GM12878 (cell line): ENCODE results near the gene LAT. TPM values are rescaled to one million over a fixed set of nuclear protein-coding genes. Genes with fewer than 3 reads are reported as not detected.

ENCODE experiments used
- ATAC-seq: fragments of 200-7000 bp; cut with Tn5 transposase; 3 replicates; pipeline ENCODE4 v1.9.1; 2020; ENCODE audit warnings: mild to moderate bottlenecking, moderate library complexity
- BruUV-seq: library from RNA; stranded (reverse); fragments of 400-500 nt; replicated peaks from 2 replicates; lab custom pipeline; 2021; lab: Mats Ljungman, UMichigan
- CTCF ChIA-PET: fragments of 300-600 bp; sonication (Branson Sonifier 250); formaldehyde crosslinking; extraction: SDS; loops from one replicate; lab custom pipeline; 2021; ENCODE audit warnings: inconsistent platforms; lab: Yijun Ruan, JAX
- POLR2A ChIA-PET: fragments of 350-600 bp; formaldehyde crosslinking; extraction: SDS; loops from one replicate; lab custom pipeline; 2021; ENCODE audit warnings: inconsistent platforms; lab: Charles Lee
- RAD21 ChIA-PET: fragments of 300-600 bp; sonication (Branson Sonifier 250); formaldehyde crosslinking; loops from one replicate; lab custom pipeline; 2023; ENCODE audit warnings: antibody characterized with exemption; ENCODE audit not compliant: unreplicated experiment; lab: Charles Lee
- SMC1A ChIA-PET: fragments of 300-600 bp; sonication (Branson Sonifier 250); formaldehyde crosslinking; loops from one replicate; lab custom pipeline; 2023; ENCODE audit not compliant: unreplicated experiment, uncharacterized antibody; lab: Charles Lee
- DNase-seq: peaks from one replicate; pipeline ENCODE4 v3.0.0-alpha.2; 2011; ENCODE audit warnings: low read depth, low spot score
- FAIRE-seq: peaks from 3 replicates; lab custom pipeline; 2011; peaks lifted over from hg19 to GRCh38; lab: Jason Lieb, UNC
- H2AFZ ChIP-seq: 2 replicates; pipeline ENCODE4 v1.6.0; 2011; ENCODE audit warnings: low read depth, low read length, control low read depth; ENCODE audit not compliant: control insufficient read depth
- H3K27ac ChIP-seq: 2 replicates; pipeline ENCODE4 v1.5.1; 2011; ENCODE audit warnings: control low read depth; ENCODE audit not compliant: control insufficient read depth, insufficient read depth
- H3K27me3 ChIP-seq, 2 experiments: replicated peaks in 1 of 2; 2 replicates each; pipeline versions ENCODE4 v1.6.0 to v1.6.1; 2011; ENCODE audit warnings: low read length in 1 of 2; ENCODE audit not compliant: control insufficient read depth in 2 of 2, insufficient read depth in 2 of 2
- H3K36me3 ChIP-seq, 2 experiments: 2 replicates each; pipeline ENCODE4 v1.5.1; 2011; ENCODE audit warnings: low read length in 1 of 2; ENCODE audit not compliant: control insufficient read depth in 2 of 2, insufficient read depth in 2 of 2
- H3K4me1 ChIP-seq: 2 replicates; pipeline ENCODE4 v1.6.1; 2011; ENCODE audit warnings: mild to moderate bottlenecking, low read length, moderate library complexity, mixed read lengths; ENCODE audit not compliant: control insufficient read depth, insufficient read depth
- H3K4me2 ChIP-seq: 2 replicates; pipeline ENCODE4 v1.6.0; 2011; ENCODE audit warnings: control low read depth; ENCODE audit not compliant: control insufficient read depth, insufficient read depth
- H3K4me3 ChIP-seq: fragments of 200-600 bp; sonication (generic); 2 replicates; pipeline ENCODE4 v1.5.1; 2016
- H3K79me2 ChIP-seq: 2 replicates; pipeline ENCODE4 v1.6.0; 2011; ENCODE audit warnings: low read length; ENCODE audit not compliant: control insufficient read depth, insufficient read depth
- H3K9ac ChIP-seq: 2 replicates; pipeline ENCODE4 v1.8.0; 2011; ENCODE audit warnings: low read length, control low read depth, mixed read lengths; ENCODE audit not compliant: control insufficient read depth, insufficient read depth
- H3K9me3 ChIP-seq: replicated peaks from 3 replicates; pipeline ENCODE4 v1.5.1; 2011; ENCODE audit warnings: mild to moderate bottlenecking, low read length; ENCODE audit not compliant: control insufficient read depth, insufficient read depth
- H4K20me1 ChIP-seq: 2 replicates; pipeline ENCODE4 v1.6.0; 2011; ENCODE audit not compliant: control insufficient read depth, insufficient read depth
- E4F1 ChIP-seq: fragments of 450-650 bp; IDR thresholded peaks from 2 replicates; pipeline ENCODE4 v1.6.1; 2018; ENCODE audit warnings: borderline replicate concordance, mild to moderate bottlenecking; ENCODE audit not compliant: partially characterized antibody
- IRF4 ChIP-seq: IDR thresholded peaks from 2 replicates; pipeline ENCODE4 v1.6.1; 2011; ENCODE audit warnings: low read depth, low read length
- LARP7 ChIP-seq: fragments of 450-650 bp; IDR thresholded peaks from 2 replicates; pipeline ENCODE4 v1.6.1; 2017; ENCODE audit warnings: mild to moderate bottlenecking
- MAX ChIP-seq: IDR thresholded peaks from 2 replicates; pipeline ENCODE4 v1.6.1; 2012; ENCODE audit warnings: low read depth, low read length, improper control_type of control experiment
- MYC ChIP-seq: IDR thresholded peaks from 2 replicates; pipeline ENCODE4 v1.6.1; 2011; ENCODE audit warnings: mild to moderate bottlenecking, low read length, moderate library complexity, inconsistent platforms; ENCODE audit not compliant: insufficient read depth, insufficient replicate concordance, insufficient read length, severe bottlenecking
- NFYB ChIP-seq: IDR thresholded peaks from 2 replicates; pipeline ENCODE4 v1.6.1; 2011; ENCODE audit warnings: low read depth, mild to moderate bottlenecking, low read length, improper control_type of control experiment, moderate library complexity; ENCODE audit not compliant: insufficient read depth
- NRF1 ChIP-seq: conservative IDR thresholded peaks from 2 replicates; pipeline ENCODE4 v1.6.1; 2011; ENCODE audit warnings: mild to moderate bottlenecking, low read depth, low read length, improper control_type of control experiment
- PML ChIP-seq: IDR thresholded peaks from 2 replicates; pipeline ENCODE4 v1.6.1; 2012; ENCODE audit warnings: low read length, inconsistent platforms
- RELB ChIP-seq: fragments of 450-650 bp; IDR thresholded peaks from 2 replicates; pipeline ENCODE4 v1.6.1; 2017; ENCODE audit warnings: low read depth, mild to moderate bottlenecking, moderate library complexity
- SREBF2 ChIP-seq: IDR thresholded peaks from 2 replicates; pipeline ENCODE4 v1.6.1; 2012; ENCODE audit warnings: mild to moderate bottlenecking, low read length
- STAT1 ChIP-seq: fragments of 450-650 bp; conservative IDR thresholded peaks from 2 replicates; pipeline ENCODE4 v1.6.1; 2014; ENCODE audit warnings: antibody characterized with exemption, mild to moderate bottlenecking
- USF2 ChIP-seq: IDR thresholded peaks from 2 replicates; pipeline ENCODE4 v1.6.1; 2011; ENCODE audit warnings: low read depth, low read length, improper control_type of control experiment, borderline replicate concordance
- ZBED1 ChIP-seq: IDR thresholded peaks from 2 replicates; pipeline ENCODE4 v1.6.1; 2016; ENCODE audit warnings: borderline replicate concordance
- ZNF592 ChIP-seq: fragments of 450-650 bp; IDR thresholded peaks from 2 replicates; pipeline ENCODE4 v1.6.1; 2017; ENCODE audit warnings: mild to moderate bottlenecking, moderate library complexity
- ZSCAN29 ChIP-seq: fragments of 450-650 bp; IDR thresholded peaks from 2 replicates; pipeline ENCODE4 v1.6.1; 2017; ENCODE audit warnings: mild to moderate bottlenecking, moderate library complexity
- WGBS: methylation state at CpG from one replicate; pipeline ENCODE4 v1.1.6; 2016; ENCODE audit warnings: low lambda C conversion rate; ENCODE audit not compliant: insufficient replicate concordance, insufficient coverage; ENCODE audit errors: missing lambda C conversion rate; 5-methylcytosine and 5-hydroxymethylcytosine counted together
- in situ Hi-C: fragments of 300-500 bp; cut with MboI; formaldehyde crosslinking; loops from 9 replicates; pipeline ENCODE4 v1.14.3; 2018; ENCODE audit warnings: mixed read lengths
- intact Hi-C: fragments of 100-400 bp; cut with micrococcal nuclease; formaldehyde crosslinking; loops from one replicate; pipeline ENCODE4 v1.14.2; 2022; ENCODE audit not compliant: unreplicated experiment
- polyA plus RNA-seq, 11 experiments: library from polyadenylated mRNA; depleted of rRNA in 4 of 11; unstranded in 6 of 11; stranded (reverse) in 5 of 11; fragments of >200 nt; fragmentation: Nextera tagmentation in 4 of 11; fragmentation: Illumina TruSeq in 1 of 11; extraction: Ambion mirVana in 4 of 11; extraction: Trizol in 1 of 11; gene quantifications; 1 replicate in 1 of 11; 2 replicates in 10 of 11; pipeline versions ENCODE4 v1.2.1 to v1.2.3, GENCODE V29; 2011 to 2016; ENCODE audit warnings: inconsistent platforms in 2 of 11, missing spikeins in 2 of 11, low read depth in 1 of 11
- total RNA-seq, 4 experiments: library from RNA; depleted of rRNA in 3 of 4; stranded (reverse); fragments of >200 nt in 3 of 4; fragmentation: Illumina TruSeq in 1 of 4; extraction: Trizol in 1 of 4; gene quantifications; 2 replicates each; pipeline versions ENCODE4 v1.2.1 to v1.2.3, GENCODE V29; 2013 to 2021

LAT gene
- total and polyA plus RNA-seq, 10 of the 15 experiments (the other 5 are each of a cell fraction or from before 2014, with no cell fraction given), result 0.39 to 6.9 (median 2.0) TPM

- CTCF ChIA-PET, result interaction anchor here (1.0 to 1.2 kb wide), 2 partner anchors 13 to 15 kb away, joined by 3 to 4 read pairs; no protein-coding TSS in a partner anchor
- no peak for TF ChIP-seq E4F1
- TF ChIP-seq PML, result no peak
- no peak for TF ChIP-seq NFYB
- TF ChIP-seq RELB, result no peak
- TF ChIP-seq LARP7, result no peak
- TF ChIP-seq SREBF2, result no peak
- TF ChIP-seq MYC, result no peak
- TF ChIP-seq ZBED1, result no peak
- no peak for TF ChIP-seq IRF4
- no peak for TF ChIP-seq ZNF592
- no peak for TF ChIP-seq MAX
- TF ChIP-seq ZSCAN29, result no peak
- TF ChIP-seq NRF1, result no peak
- TF ChIP-seq USF2, result no peak
- no peak for TF ChIP-seq STAT1
Measured at GRCh38 chr16:28958836-28959235, 26.0 kb upstream of the LAT start.

More at GRCh38 chr16:28958836-28959235, 26.0 kb upstream of the LAT start:
- intact Hi-C loops, result no loop called here
- in situ Hi-C loops, result no loop called here
- H2AFZ ChIP-seq, result no peak overlapping the region
- H3K27me3 ChIP-seq, result no peaks in the 10 kb centered on the region
- FAIRE-seq, result no peak
- ATAC-seq, result no peak
- H3K27ac ChIP-seq, result no peak overlapping the region
- ChIA-PET RAD21 (interaction anchor here (0.5 kb wide), 1 partner anchor 48 kb away, joined by 4 read pairs; no protein-coding TSS in a partner anchor), POLR2A (interaction anchor here (1.1 kb wide), 1 partner anchor 15 kb away, joined by 4 read pairs; no protein-coding TSS in a partner anchor), SMC1A (interaction anchor here (1.1 kb wide), 1 partner anchor 14 kb away, joined by 3 read pairs; no protein-coding TSS in a partner anchor)
- WGBS, result 96% methylated on average over 6 of the region's 6 CpGs
- no peak for DNase-seq
- H3K79me2 ChIP-seq, result peaks cover 2% of the 10 kb centered on the region
- BruUV-seq, result no TSS peak
- H3K9me3 ChIP-seq, result no peaks in the 10 kb centered on the region
- no peak overlapping the region for H3K4me2 ChIP-seq
- H3K4me3 ChIP-seq, result no peak overlapping the region
- no peaks in the 10 kb centered on the region for H4K20me1 ChIP-seq
- peaks cover 25 to 32% of the 10 kb centered on the region in 2 experiments for H3K36me3 ChIP-seq
- no peak overlapping the region for H3K9ac ChIP-seq
- H3K4me1 ChIP-seq, result no peaks in the 10 kb centered on the region
